ENCODE results near the gene ARF4.
"Not testable (repeated sequence)": the region's sequence is repeated elsewhere in the genome, so short reads cannot be mapped to it uniquely, and the experiment has no call there.

The ARF4 gene

DNA sequence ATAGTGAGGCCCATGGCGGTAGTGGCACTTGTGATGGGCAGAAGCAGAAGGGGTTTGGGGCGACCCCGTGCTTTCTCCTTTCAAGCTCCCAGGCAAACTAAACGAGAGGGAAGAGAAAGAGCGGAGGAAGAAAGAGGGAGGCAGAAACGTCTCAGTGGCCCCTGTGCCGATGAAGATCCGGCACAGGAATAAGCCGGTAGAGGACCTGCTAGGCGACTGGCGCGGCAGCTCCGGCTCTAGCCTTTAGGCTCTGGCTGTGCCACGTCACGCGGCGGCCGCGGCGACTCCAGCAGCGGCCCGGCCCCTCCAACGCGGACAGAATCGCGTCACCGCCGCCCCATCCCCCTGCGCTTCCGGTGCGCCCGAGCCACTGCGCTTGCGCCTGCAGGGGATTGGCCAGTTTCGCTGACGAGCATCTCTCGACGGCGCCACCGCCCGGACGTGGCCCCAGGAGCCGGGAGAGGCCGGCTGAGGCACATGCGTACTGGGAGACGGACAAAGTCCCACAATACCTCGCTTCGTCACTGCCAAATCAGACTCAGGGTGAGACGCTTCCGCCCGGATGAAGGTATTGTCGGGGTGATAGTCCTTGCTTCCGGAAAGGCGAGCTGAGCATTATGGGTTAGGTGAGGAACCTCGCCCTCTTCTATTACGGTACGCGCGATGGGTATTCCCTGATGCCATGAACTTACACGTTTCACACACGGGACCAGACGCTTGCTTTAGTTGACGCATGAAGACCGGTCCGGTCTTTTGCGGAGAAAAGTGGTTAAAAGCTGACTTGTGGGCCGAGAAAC, at the start of gene ARF4:
Gene ARF4 (minus strand): TSS at position 218 of the 797 bp plus-strand sequence. CDS start 204 bp downstream, at position 14.
- H3K4me1 Mint-ChIP-seq = peaks cover 42% of the 10 kb centered on the region
- H3K27ac Mint-ChIP-seq = peak within 1 kb of the TSS; percentile 99

GRCh38 chr3:57646723-57647122, 49.6 kb upstream of the ARF4 start:
- H3K4me1 Mint-ChIP-seq = peaks cover 24% of the 10 kb centered on the region
- H3K36me3 Mint-ChIP-seq = peaks cover 39% of the 10 kb centered on the region
- no peak overlapping the region for H3K27ac Mint-ChIP-seq

More for the DNA sequence above, at the start of gene ARF4:
- Mint-ChIP-seq H3K9me3 (no peaks in the 10 kb centered on the region), H3K36me3 (peaks cover 9% of the 10 kb centered on the region), H3K4me3 (peak within 1 kb of the TSS; percentile 93), H3K27me3 (no peaks in the 10 kb centered on the region)

GRCh38 chr3:57644740-57645139, 47.6 kb upstream of the ARF4 start:
- H3K27me3 Mint-ChIP-seq = no peaks in the 10 kb centered on the region

More at GRCh38 chr3:57646723-57647122, 49.6 kb upstream of the ARF4 start:
- peaks cover 5% of the 10 kb centered on the region for H3K9me3 Mint-ChIP-seq
- no peaks in the 10 kb centered on the region for H3K27me3 Mint-ChIP-seq
- H3K4me3 Mint-ChIP-seq = no peak overlapping the region

DNA sequence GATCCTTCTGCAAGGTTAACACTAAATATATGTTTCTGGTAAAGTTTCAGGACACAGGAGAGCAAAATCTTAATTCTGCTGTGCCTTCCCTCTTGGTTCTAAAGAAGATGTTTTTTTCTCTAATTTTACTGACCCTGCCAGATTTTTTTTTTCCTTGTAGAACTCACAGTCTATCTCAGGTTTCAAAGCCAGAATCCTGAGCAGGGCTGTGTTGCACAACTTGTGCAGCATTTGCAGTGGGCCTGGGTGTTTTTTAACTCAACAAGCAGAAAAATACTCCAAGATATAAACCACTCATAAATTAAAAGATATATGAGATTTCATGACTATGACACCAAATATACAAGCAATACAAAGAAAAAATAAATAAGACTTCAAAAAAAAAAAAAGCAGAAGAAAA, 40.2 kb upstream of the ARF4 start:
- Mint-ChIP-seq H3K4me1 (peaks cover 4% of the 10 kb centered on the region), H3K9me3 (no peaks in the 10 kb centered on the region), H3K36me3 (peaks cover 21% of the 10 kb centered on the region), H3K27me3 (no peaks in the 10 kb centered on the region), H3K4me3 (no peak overlapping the region), H3K27ac (no peak overlapping the region)

More at GRCh38 chr3:57644740-57645139, 47.6 kb upstream of the ARF4 start:
- Mint-ChIP-seq H3K4me1 (peaks cover 20% of the 10 kb centered on the region), H3K36me3 (peaks cover 34% of the 10 kb centered on the region), H3K9me3 (peaks cover 5% of the 10 kb centered on the region), H3K27ac (no peak overlapping the region), H3K4me3 (no peak overlapping the region)

DNA sequence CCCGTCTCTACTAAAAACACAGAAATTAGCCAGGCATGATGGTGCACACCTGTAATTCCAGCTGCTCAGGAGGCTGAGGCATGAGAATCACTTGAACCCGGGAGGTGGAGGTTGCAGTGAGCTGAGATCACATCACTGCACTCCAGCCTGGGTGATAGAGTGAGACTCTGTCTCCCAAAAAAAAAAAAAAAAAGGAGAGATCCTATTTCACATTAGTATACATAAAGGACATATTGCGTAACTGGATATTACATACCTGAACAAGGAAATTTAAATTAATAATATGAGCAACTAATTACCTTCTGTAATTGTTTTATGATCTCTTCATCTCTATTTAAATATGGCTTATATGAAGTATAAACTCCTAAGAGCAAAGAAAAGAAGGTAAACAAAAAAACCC, 37.1 kb upstream of the ARF4 start:
- H3K27me3 Mint-ChIP-seq, H3K9me3 Mint-ChIP-seq, H3K27ac Mint-ChIP-seq, H3K4me3 Mint-ChIP-seq, H3K4me1 Mint-ChIP-seq: not testable (repeated sequence)
- peaks cover 13% of the 10 kb centered on the region for H3K36me3 Mint-ChIP-seq

DNA sequence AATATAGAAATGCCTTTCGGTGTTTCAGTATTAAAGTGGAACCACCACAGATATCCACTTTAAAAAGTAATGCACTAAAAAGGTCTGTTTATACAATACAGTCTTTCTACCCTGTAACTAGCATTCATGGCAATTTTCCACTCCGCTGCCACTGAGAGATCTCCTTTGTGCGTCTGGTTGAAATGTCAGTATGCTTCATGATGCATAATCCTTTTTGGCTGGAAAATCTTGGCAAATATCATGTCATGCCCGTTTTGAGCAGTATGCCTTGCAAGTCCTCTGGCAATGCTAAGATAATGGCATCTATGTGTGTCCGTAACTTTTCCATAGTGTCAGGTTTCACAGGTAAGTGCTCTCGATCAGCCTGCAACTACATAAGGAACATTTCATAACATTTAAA, 30.8 kb upstream of the ARF4 start:
- H3K36me3 Mint-ChIP-seq = peaks cover 17% of the 10 kb centered on the region
- no peaks in the 10 kb centered on the region for H3K9me3 Mint-ChIP-seq
- no peak overlapping the region for H3K4me3 Mint-ChIP-seq
- no peak overlapping the region for H3K27ac Mint-ChIP-seq
- no peaks in the 10 kb centered on the region for H3K4me1 Mint-ChIP-seq
- no peaks in the 10 kb centered on the region for H3K27me3 Mint-ChIP-seq

DNA sequence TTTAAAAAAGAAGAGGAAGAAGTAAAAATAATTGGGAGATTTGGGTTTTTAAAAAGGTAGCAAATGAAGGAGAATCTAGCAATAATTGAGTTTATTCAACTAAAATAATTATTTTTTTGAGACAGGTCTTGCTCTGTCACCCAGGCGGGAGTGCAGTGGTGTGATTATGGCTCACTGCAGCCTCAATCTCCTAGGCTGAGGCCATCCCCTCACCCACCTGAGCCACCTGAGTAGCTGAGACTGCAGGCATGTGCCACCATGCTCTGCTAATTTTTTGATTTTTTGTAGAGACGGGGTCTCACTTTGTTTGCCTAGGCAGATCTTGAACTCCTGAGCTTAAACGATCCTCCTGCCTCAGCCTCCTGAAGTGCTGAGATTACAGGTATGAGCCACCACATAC, 27.7 kb upstream of the ARF4 start:
- Mint-ChIP-seq H3K4me3 (no peak overlapping the region), H3K4me1 (no peaks in the 10 kb centered on the region), H3K27me3 (no peaks in the 10 kb centered on the region), H3K9me3 (no peaks in the 10 kb centered on the region), H3K36me3 (peaks cover 14% of the 10 kb centered on the region), H3K27ac (no peak overlapping the region)

GRCh38 chr3:57622362-57622761, 25.2 kb upstream of the ARF4 start:
- Mint-ChIP-seq H3K4me1 (no peaks in the 10 kb centered on the region), H3K27ac (peak overlapping the region; percentile 20), H3K9me3 (no peaks in the 10 kb centered on the region), H3K36me3 (peaks cover 5% of the 10 kb centered on the region), H3K27me3 (no peaks in the 10 kb centered on the region), H3K4me3 (no peak overlapping the region)

DNA sequence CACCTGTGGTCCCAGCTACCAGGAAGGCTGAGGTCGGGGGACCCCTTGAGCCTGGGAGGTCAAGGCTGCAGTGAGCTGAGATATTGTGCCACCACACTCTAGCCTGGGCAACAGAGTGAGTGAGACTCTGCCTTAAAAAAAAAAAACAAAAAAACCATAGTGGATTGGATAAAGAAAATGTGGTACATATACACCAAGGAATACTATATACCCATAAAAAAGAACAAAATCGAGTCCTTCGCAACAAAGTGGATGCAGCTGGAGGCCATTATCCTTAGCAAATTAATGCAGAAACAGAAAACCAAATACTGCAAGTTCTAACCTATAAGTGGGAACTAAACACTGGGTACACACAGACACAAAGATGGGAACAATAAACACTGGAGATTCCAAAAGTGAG, 20.6 kb upstream of the ARF4 start:
- H3K4me1 Mint-ChIP-seq = no peaks in the 10 kb centered on the region
- H3K9me3 Mint-ChIP-seq = no peaks in the 10 kb centered on the region
- peaks cover 3% of the 10 kb centered on the region for H3K36me3 Mint-ChIP-seq
- H3K4me3 Mint-ChIP-seq = no peak overlapping the region
- H3K27me3 Mint-ChIP-seq = no peaks in the 10 kb centered on the region
- no peak overlapping the region for H3K27ac Mint-ChIP-seq

- Mint-ChIP-seq H3K4me1 (no peaks in the 10 kb centered on the region), H3K9me3 (no peaks in the 10 kb centered on the region), H3K36me3 (peaks cover 6% of the 10 kb centered on the region), H3K27ac (peak overlapping the region; percentile 90), H3K27me3 (no peaks in the 10 kb centered on the region), H3K4me3 (no peak overlapping the region)
These were observed 19.1 kb upstream of the ARF4 start for GRCh38 chr3:57616233-57616632.

DNA sequence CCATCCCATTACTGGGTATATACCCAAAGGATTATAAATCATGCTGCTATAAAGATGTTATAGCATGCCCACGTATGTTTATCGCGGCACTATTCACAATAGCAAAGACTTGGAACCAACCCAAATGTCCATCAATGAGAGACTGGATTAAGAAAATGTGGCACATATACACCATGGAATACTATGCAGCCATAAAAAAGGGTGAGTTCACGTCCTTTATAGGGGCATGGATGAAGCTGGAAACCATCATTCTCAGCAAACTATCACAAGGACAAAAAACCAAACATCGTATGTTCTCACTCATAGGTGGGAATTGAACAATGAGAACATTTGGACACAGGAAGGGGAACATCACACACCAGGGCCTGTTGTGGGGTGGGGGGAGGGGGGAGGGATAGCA, 14.7 kb upstream of the ARF4 start:
- not testable (repeated sequence) for H3K4me1 Mint-ChIP-seq, H3K27me3 Mint-ChIP-seq, H3K27ac Mint-ChIP-seq, H3K4me3 Mint-ChIP-seq
- H3K36me3 Mint-ChIP-seq = peaks cover 25% of the 10 kb centered on the region
- peaks cover 11% of the 10 kb centered on the region for H3K9me3 Mint-ChIP-seq

DNA sequence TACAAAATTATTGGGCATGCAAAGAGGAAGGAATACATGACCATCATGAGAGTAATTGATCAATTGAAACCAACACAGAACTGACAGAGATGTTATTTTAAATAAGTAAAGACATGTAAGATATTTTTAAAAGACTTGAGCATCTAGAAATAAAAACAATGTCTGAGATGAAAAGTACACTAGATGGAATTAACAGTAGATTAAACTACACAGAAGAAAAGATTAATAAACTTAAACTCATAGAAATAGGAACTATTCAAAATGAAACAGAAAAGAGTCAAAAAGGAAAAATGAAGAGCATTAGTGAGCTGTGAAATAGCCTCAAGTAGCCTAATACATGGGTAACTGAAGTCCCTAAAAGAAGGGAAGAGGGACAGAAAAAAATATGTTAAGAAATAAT, 8.5 kb upstream of the ARF4 start:
- peaks cover 33% of the 10 kb centered on the region for H3K36me3 Mint-ChIP-seq
- H3K4me3 Mint-ChIP-seq = no peak overlapping the region
- no peaks in the 10 kb centered on the region for H3K27me3 Mint-ChIP-seq
- H3K9me3 Mint-ChIP-seq = peaks cover 25% of the 10 kb centered on the region
- H3K4me1 Mint-ChIP-seq = peaks cover 5% of the 10 kb centered on the region
- H3K27ac Mint-ChIP-seq = no peak overlapping the region

- Mint-ChIP-seq H3K9me3 (peaks cover 25% of the 10 kb centered on the region), H3K4me3 (no peak overlapping the region), H3K36me3 (peaks cover 30% of the 10 kb centered on the region), H3K4me1 (peaks cover 5% of the 10 kb centered on the region), H3K27me3 (no peaks in the 10 kb centered on the region), H3K27ac (no peak overlapping the region)
These were observed 7.8 kb upstream of the ARF4 start for GRCh38 chr3:57604971-57605370.

GRCh38 chr3:57600195-57600594, 3.1 kb upstream of the ARF4 start:
- H3K4me1 Mint-ChIP-seq = peaks cover 18% of the 10 kb centered on the region
- peak overlapping the region; percentile 23 for H3K4me3 Mint-ChIP-seq
- H3K27ac Mint-ChIP-seq = no peak overlapping the region
- H3K9me3 Mint-ChIP-seq = peaks cover 3% of the 10 kb centered on the region
- peaks cover 9% of the 10 kb centered on the region for H3K36me3 Mint-ChIP-seq
- H3K27me3 Mint-ChIP-seq = no peaks in the 10 kb centered on the region

DNA sequence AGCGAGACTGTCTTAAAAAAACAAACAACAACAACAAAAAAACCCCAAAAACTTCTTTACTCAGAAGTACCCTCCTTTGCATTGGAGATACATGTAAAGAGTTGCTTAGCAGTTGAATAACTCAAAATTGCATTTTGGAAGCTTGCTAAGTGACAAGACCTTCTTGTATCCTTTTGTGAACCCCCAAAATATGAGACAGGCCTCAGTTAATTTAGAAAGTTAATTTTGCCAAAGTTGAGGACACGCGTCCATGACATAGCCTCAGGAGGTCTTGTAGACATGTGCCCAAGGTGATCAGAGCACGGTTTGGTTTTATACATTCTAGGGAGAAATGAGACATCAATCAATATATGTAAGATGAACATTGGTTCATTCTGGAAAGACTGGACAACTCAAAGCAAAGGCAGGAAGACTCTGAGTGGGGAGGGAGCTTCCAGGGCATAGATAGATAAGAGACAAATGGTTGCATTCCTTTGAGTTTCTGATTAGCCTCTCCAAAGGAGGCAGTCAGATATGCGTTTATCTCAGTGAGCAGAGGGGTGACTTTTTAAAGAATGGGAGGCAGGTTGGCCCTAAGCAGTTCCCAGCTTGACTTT, 1.7 kb upstream of the ARF4 start:
- Mint-ChIP-seq H3K27me3 (no peaks in the 10 kb centered on the region), H3K9me3 (no peaks in the 10 kb centered on the region), H3K4me3 (peak overlapping the region; percentile 93), H3K27ac (peak overlapping the region; percentile 99), H3K4me1 (peaks cover 29% of the 10 kb centered on the region), H3K36me3 (peaks cover 9% of the 10 kb centered on the region)

DNA sequence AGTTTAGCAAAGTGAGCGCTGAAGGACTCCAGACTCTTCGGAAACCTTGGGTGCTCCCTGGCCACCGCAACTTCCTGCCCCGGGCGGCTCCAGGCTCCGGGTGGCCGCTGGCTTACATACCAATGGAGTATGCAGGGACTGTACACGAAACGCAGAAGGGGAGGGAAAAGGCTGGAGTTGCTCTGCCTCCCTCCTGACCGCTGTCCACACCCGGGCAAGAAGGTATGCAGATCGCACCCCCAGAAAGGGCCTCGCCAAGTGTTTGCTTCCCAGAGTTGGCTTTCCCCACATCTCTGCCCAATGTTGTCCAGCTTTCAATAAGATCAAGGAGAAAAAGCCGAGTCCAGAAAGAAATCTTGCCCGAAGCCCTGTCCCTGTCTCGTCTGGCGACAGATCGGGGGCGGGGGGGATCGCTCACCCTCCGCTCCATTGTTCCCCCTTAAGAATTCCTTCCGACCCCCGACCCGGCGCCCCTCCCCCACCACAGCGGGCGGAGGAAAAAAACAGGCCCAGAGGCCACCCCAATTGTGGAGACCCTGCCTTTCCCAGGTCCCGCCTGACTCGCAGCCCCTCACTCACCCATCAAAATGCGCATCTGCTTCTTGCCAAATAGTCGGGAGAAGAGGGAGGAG, 533 bp downstream of the ARF4 start:
- peak overlapping the region; percentile 99 for H3K27ac Mint-ChIP-seq
- H3K4me3 Mint-ChIP-seq = peak overlapping the region; percentile 93
- H3K4me1 Mint-ChIP-seq = peaks cover 44% of the 10 kb centered on the region
- peaks cover 11% of the 10 kb centered on the region for H3K36me3 Mint-ChIP-seq
- H3K9me3 Mint-ChIP-seq = no peaks in the 10 kb centered on the region
- H3K27me3 Mint-ChIP-seq = no peaks in the 10 kb centered on the region

Data from activated naive CD4-positive, alpha-beta T cell treated with anti-CD3 and anti-CD28 coated beads, Interleukin-2, amount 50 U/mL, for 24 hours (primary cell).